Esophagus (tissue), 2 donors: Measurements from ENCODE around the gene ENTPD6. TPM values are rescaled to one million over a fixed set of nuclear protein-coding genes. Genes with fewer than 3 reads are reported as not detected.

Experiments used
- H3K27ac ChIP-seq, 2 donors: one replicate each; pipeline ENCODE4 v1.5.1; 2013; ENCODE audit warnings: low read depth in 2 of 2, mild to moderate bottlenecking in 2 of 2, inconsistent platforms in 1 of 2, low read length in 1 of 2, moderate library complexity in 1 of 2
- H3K27me3 ChIP-seq, 2 donors: one replicate each; pipeline ENCODE4 v1.6.1; 2013; ENCODE audit warnings: low read length in 2 of 2, control low read depth in 1 of 2, mild to moderate bottlenecking in 1 of 2; ENCODE audit not compliant: insufficient read depth in 2 of 2, control insufficient read depth in 1 of 2
- H3K36me3 ChIP-seq, 2 donors: one replicate each; pipeline ENCODE4 v1.6.1; 2013; ENCODE audit warnings: low read length in 1 of 2; ENCODE audit not compliant: control insufficient read depth in 2 of 2, insufficient read depth in 2 of 2
- H3K4me1 ChIP-seq, 2 donors: one replicate each; pipeline ENCODE4 v1.6.1; 2013; ENCODE audit warnings: low read length in 1 of 2; ENCODE audit not compliant: control insufficient read depth in 2 of 2, insufficient read depth in 2 of 2
- H3K4me3 ChIP-seq, 2 donors: one replicate each; pipeline ENCODE4 v1.5.1; 2013; ENCODE audit warnings: low read length in 2 of 2, mild to moderate bottlenecking in 2 of 2, low read depth in 1 of 2, moderate library complexity in 1 of 2
- H3K9me3 ChIP-seq, 2 donors: one replicate each; pipeline ENCODE4 v1.6.1; 2013; ENCODE audit warnings: mild to moderate bottlenecking in 2 of 2, low read depth in 1 of 2, low read length in 1 of 2, moderate library complexity in 1 of 2; ENCODE audit not compliant: control insufficient read depth in 2 of 2, insufficient read depth in 1 of 2
- WGBS, 2 donors: extraction: QIAGEN DNeasy Blood & Tissue Kit; methylation state at CpG; one replicate each; pipeline ENCODE4 v1.1.7; 2013; 5-methylcytosine and 5-hydroxymethylcytosine counted together
- polyA plus RNA-seq, 2 donors: library from polyadenylated mRNA; stranded (reverse); fragments of 200-250 nt; gene quantifications; one replicate each; pipeline ENCODE4 v1.2.3, GENCODE V29; 2013
- donor health status: healthy with polysubstance abuse.
- donor health status: Bipolar disorder and iron deficiency.

ENTPD6 gene
- polyA plus RNA-seq, 2 donors = 26.4 to 38.5 TPM

DNA sequence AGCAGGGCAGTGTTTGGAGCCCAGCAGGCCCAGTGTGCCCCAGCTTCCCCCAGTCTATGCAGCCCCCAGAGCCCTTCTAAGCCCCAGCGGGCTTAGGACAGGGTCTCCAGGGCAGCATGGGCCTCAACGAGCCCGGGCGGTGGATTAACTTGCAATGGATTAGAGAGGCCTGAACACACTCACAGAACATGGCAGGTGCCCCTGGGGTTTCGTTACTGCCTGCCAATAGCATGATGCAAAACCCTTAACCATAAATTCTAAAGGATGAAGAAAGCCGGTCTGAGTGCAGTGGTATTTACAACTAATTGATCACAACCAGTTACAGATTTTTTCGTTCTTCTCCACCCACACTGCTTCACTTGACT is 18.9 kb downstream of the ENTPD6 start:
- Histone ChIP-seq H3K27me3 (no peaks in the 10 kb centered on the region), H3K36me3 (peaks cover 12 to 39% of the 10 kb centered on the region in 2 donors), H3K9me3 (no peaks in the 10 kb centered on the region), H3K27ac (no peak overlapping the region), H3K4me3 (no peak overlapping the region), H3K4me1 (no peaks in the 10 kb centered on the region)
- WGBS, 2 donors = 66 to 85% methylated on average over 7 of the region's 7 CpGs

DNA sequence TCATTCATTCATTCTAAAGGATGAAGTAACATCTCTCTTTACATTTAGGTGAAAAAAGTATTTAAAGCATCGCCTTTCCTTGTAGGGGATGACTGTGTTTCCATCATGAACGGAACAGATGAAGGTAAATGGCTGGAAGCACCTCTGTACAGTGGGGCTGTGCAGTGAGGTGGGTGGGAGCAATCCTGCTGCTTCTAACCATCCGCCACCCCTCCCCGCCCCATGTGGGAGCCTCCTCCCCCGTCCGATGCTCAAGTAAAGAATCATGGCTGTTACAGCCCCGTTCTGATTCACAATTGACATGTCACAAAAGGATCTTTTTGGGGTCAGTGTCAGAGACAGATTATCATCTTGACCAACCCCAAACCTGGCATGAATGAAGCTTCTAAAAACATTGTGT is 19.3 kb downstream of the ENTPD6 start:
- Histone ChIP-seq H3K36me3 (peaks cover 12 to 37% of the 10 kb centered on the region in 2 donors), H3K9me3 (no peaks in the 10 kb centered on the region), H3K27ac (no peak overlapping the region), H3K4me3 (no peak overlapping the region), H3K4me1 (no peaks in the 10 kb centered on the region), H3K27me3 (no peaks in the 10 kb centered on the region)
- 94% methylated on average over 7 of the region's 7 CpGs for WGBS, 2 donors

DNA sequence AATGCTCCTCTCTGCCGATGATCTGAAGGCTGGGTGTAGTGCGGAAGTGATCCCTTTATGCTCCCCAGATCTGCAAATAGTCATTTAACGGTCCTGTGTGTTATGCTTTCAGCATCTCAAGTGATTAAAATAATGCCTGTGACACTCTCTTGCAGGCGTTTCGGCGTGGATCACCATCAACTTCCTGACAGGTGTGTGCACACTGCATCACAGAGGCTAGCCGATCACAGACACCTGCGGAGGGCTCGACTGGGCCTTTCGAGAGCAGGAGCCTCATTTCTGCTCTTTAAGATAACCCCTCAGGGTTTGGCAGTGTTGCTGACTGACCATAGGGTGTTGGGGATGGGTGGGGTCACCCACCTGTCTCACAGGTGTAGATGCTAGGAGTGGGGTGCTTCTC is 20.0 kb downstream of the ENTPD6 start:
- Histone ChIP-seq H3K27ac (no peak overlapping the region), H3K27me3 (no peaks in the 10 kb centered on the region), H3K4me3 (no peak overlapping the region), H3K36me3 (peaks cover 12 to 35% of the 10 kb centered on the region in 2 donors), H3K4me1 (peaks cover 0 to 4% of the 10 kb centered on the region in 2 donors), H3K9me3 (no peaks in the 10 kb centered on the region)
- WGBS, 2 donors = 87 to 97% methylated on average over 10 of the region's 10 CpGs

DNA sequence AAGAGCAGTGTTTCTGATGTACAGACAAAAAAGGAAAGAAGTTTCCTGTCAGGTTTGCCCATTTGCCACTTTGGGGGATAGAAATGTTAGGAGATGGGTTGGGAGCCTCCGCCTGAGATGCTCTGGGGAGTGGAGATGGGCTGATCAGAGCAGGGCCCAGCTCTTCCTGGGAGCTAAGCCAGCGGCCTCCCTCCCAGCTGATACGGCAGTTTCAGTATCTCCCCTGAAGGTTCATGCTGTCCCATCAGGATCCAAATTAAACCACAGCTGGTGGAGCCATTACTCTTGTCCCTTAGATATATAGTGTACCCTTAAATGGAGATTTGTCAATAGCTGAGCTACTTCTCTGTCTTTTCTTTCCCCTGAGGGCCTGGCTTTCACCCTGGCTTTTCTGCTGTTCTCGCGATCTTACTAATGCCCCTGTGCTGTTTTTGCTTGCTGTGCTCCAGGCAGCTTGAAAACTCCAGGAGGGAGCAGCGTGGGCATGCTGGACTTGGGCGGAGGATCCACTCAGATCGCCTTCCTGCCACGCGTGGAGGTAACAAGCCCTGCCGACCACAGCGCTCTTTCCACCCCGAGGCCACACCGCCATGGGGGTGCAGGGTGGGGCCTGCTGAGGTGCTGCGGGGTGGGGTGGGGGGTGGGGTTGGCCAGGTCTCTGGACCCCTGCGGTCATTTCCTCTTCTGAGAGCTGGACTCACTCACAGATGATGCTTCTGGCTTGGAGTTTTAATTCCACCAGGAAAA is 20.9 kb downstream of the ENTPD6 start:
- Histone ChIP-seq H3K4me3 (no peak overlapping the region), H3K27ac (no peak overlapping the region), H3K4me1 (peaks cover 0 to 9% of the 10 kb centered on the region in 2 donors), H3K36me3 (peaks cover 11 to 41% of the 10 kb centered on the region in 2 donors), H3K27me3 (no peaks in the 10 kb centered on the region), H3K9me3 (no peaks in the 10 kb centered on the region)
- WGBS, 2 donors = 70 to 81% methylated on average over 16 of the region's 16 CpGs

DNA sequence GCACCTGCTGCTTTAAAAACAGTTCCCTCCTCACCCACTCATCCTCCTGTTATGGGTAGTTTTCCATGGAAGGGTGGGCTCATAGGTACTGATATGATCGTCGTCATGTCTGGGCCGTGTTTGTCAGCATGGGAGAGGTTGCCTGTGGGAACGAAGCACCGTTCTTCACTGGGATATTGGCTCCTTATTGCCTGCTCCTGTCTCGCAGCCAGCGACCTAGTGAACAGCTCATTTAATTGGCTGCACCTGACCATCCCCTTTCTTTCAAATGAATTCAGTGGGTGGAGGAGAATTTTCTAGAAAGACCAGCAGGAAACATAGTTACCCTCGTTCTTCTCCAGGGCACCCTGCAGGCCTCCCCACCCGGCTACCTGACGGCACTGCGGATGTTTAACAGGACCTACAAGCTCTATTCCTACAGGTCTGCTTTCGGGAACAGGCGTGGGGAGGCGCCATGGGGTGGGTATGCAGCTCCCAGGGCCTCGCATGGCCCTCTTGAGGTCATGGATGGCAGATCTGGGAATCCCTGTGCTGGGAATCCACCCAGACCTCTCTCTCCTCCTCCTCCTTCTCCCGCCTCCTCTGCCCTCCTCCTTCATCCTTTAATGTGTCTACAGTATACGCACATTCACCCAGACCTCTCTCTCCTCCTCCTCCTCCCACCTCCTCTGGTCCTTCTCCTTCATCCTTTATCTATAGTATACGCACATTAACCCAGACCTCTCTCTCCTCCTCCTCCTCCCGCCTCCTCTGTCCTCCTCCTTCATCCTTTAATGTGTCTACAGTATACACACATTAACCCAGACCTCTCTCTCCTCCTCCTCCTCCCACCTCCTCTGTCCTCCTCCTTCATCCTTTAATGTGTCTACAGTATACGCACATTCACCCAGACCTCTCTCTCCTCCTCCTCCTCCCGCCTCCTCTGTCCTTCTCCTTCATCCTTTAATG is 21.9 kb downstream of the ENTPD6 start:
- Histone ChIP-seq H3K4me1 (peaks cover 0 to 13% of the 10 kb centered on the region in 2 donors), H3K4me3 (no peak overlapping the region), H3K9me3 (no peaks in the 10 kb centered on the region), H3K27ac (no peak overlapping the region), H3K36me3 (peaks cover 6 to 39% of the 10 kb centered on the region in 2 donors), H3K27me3 (no peaks in the 10 kb centered on the region)
- WGBS, 2 donors = 93 to 94% methylated on average over 21 of the region's 21 CpGs

DNA sequence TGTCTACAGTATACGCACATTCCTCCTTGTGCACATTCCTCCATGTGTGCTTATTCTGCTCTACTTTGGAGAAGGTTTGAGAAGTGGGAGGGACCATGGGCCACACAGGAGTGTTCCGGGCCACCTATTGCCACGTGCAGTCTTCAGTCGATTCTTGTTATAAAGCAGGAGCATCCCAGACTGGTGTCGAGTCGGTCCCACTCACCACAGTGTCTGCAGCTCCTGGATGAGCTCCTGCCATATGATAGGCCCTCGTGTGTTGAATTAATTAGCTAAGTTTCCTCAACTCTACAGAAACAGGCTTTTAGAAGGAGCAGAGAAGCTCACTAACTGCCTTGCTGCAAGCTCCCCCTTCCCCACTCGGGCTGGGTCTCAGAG is 22.6 kb downstream of the ENTPD6 start:
- peaks cover 6 to 38% of the 10 kb centered on the region in 2 donors for H3K36me3 ChIP-seq
- no peak overlapping the region for H3K4me3 ChIP-seq
- H3K4me1 ChIP-seq = peaks cover 0 to 16% of the 10 kb centered on the region in 2 donors
- H3K9me3 ChIP-seq = no peaks in the 10 kb centered on the region
- no peaks in the 10 kb centered on the region for H3K27me3 ChIP-seq
- WGBS, 2 donors = 85 to 91% methylated on average over 8 of the region's 8 CpGs
- no peak overlapping the region for H3K27ac ChIP-seq

DNA sequence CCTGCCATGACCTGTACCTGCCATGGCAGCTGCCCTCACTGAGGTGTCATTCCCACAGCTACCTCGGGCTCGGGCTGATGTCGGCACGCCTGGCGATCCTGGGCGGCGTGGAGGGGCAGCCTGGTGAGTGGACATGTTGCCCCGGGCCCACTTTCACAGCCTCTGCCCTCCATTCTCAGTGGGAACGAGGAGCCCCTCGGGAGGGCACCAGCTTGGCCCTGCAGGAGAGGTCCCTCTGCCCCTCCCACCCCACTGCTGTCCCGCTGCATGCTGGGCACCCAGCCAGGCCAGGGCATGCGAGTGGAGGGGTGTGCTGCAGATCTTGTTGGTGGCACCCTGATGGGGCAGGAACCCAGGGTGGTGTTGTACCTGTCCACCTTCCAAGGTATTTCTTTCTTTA is 23.0 kb downstream of the ENTPD6 start:
- H3K4me3 ChIP-seq = no peak overlapping the region
- H3K27me3 ChIP-seq = no peaks in the 10 kb centered on the region
- H3K4me1 ChIP-seq = peaks cover 0 to 18% of the 10 kb centered on the region in 2 donors
- H3K27ac ChIP-seq = no peak overlapping the region
- H3K9me3 ChIP-seq = no peaks in the 10 kb centered on the region
- H3K36me3 ChIP-seq = peaks cover 6 to 35% of the 10 kb centered on the region in 2 donors
- 88 to 90% methylated on average over 12 of the region's 12 CpGs for WGBS, 2 donors

DNA sequence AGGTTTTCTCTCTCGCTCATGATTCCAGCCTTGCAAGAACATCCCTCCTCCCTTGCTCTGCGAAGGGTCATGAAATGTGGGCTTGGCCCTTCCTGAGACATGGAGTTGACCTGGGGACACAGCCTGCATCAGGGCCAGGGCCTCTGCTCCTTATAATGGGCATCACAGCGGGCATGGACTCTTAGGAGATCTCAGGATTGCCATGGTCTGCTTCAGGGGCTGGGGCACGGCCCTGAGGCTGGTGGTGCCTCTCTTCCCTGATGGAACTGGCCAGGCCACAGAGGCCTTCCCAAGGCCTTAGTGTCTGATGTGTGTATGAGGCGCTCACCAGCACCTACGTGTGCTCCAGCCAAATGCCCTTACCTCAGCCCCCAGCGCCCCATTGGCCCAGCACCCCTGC is 23.9 kb downstream of the ENTPD6 start:
- no peak overlapping the region for H3K27ac ChIP-seq
- no peaks in the 10 kb centered on the region for H3K9me3 ChIP-seq
- no peaks in the 10 kb centered on the region for H3K27me3 ChIP-seq
- WGBS, 2 donors = 91 to 96% methylated on average over 7 of the region's 7 CpGs
- H3K4me1 ChIP-seq = peaks cover 0 to 18% of the 10 kb centered on the region in 2 donors
- no peak overlapping the region for H3K4me3 ChIP-seq
- H3K36me3 ChIP-seq = peaks cover 6 to 36% of the 10 kb centered on the region in 2 donors

DNA sequence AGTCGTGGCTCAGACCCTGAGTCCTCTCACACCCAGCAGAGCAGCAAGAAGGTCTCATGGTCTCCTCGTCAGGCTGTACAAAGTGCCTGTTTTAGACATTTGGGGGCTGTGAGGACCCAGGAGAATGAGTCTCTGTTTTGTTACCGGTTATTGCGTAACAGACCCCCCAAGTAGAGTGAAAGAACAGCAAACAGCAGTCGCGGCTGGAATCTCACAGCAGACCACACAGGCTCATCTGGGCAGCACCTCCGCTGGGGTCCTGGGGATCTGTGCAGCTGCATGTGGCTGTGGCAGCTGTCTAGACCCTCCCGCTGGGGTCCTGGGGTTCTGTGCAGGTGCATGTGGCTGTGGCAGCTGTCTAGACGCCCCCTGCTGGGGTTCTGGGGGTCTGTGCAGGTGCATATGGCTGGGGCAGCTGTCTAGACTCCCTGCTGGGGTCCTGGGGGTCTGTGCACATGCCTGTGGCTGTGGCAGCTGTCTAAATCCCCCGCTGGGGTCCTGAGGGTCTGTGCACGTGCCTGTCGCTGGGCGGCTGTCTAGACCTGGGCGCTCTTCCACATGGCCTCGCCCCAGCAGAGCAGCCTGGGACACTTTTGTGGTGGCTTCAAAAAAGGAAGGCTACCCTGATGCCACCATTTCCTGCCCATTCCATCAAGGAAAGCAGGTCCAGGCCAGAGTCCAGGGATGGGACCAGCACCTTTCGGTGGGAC is 24.7 kb downstream of the ENTPD6 start:
- Histone ChIP-seq H3K9me3 (no peaks in the 10 kb centered on the region), H3K4me3 (no peak overlapping the region), H3K36me3 (peaks cover 6 to 35% of the 10 kb centered on the region in 2 donors), H3K4me1 (peaks cover 0 to 18% of the 10 kb centered on the region in 2 donors), H3K27ac (no peak overlapping the region), H3K27me3 (no peaks in the 10 kb centered on the region)
- WGBS, 2 donors = 83 to 86% methylated on average over 16 of the region's 16 CpGs
